K562 (cell line): ENCODE results near the gene ENDOD1. TPM values are rescaled to one million over a fixed set of nuclear protein-coding genes. Genes with fewer than 3 reads are reported as not detected.

Source experiments
- CCNT2 ChIP-seq: IDR thresholded peaks from 2 replicates; pipeline ENCODE4 v1.6.1; 2011; ENCODE audit warnings: borderline replicate concordance, low read depth, mild to moderate bottlenecking, moderate library complexity, mixed read lengths, low read length; ENCODE audit not compliant: insufficient read length; ENCODE audit errors: extremely low read depth
- DIDO1 ChIP-seq: fragments of 450-650 bp; IDR thresholded peaks from 2 replicates; pipeline ENCODE4 v1.6.1; 2016; ENCODE audit warnings: low read depth, missing biosample characterization, missing genetic modification characterization
- EGR1 ChIP-seq: fragments of 450-650 bp; conservative IDR thresholded peaks from 2 replicates; pipeline ENCODE4 v1.6.1; 2017; ENCODE audit warnings: mild to moderate bottlenecking
- ELF1 ChIP-seq: fragments of 200-800 bp; sonication (Bioruptor generic); IDR thresholded peaks from 2 replicates; pipeline ENCODE4 v1.6.1; 2016; ENCODE audit warnings: missing genetic modification characterization, missing compliant biosample characterization
- EP400 ChIP-seq: fragments of 450-650 bp; IDR thresholded peaks from 2 replicates; pipeline ENCODE4 v1.6.1; 2017; ENCODE audit warnings: antibody characterized with exemption, mild to moderate bottlenecking, moderate library complexity
- HINFP ChIP-seq: fragments of 450-650 bp; conservative IDR thresholded peaks from 2 replicates; pipeline ENCODE4 v1.6.1; 2016; ENCODE audit warnings: missing genetic modification characterization, low read depth, mild to moderate bottlenecking, control low read depth, missing compliant biosample characterization
- KAT7 ChIP-seq: sonication (generic); formaldehyde crosslinking; IDR thresholded peaks from 2 replicates; pipeline ENCODE4 v1.8.0; 2022; ENCODE audit warnings: missing genetic modification reagents, mild to moderate bottlenecking, borderline replicate concordance
- MECOM ChIP-seq: fragments of 250-450 bp; sonication (Bioruptor Pico); IDR thresholded peaks from 2 replicates; pipeline ENCODE4 v1.8.0; 2022; ENCODE audit warnings: inconsistent platforms
- MIER1 ChIP-seq: fragments of 450-650 bp; IDR thresholded peaks from 2 replicates; pipeline ENCODE4 v1.6.1; 2016; ENCODE audit warnings: antibody characterized with exemption, mild to moderate bottlenecking, low read depth
- MTA2 ChIP-seq: fragments of 450-650 bp; IDR thresholded peaks from 2 replicates; pipeline ENCODE4 v1.6.1; 2016; ENCODE audit warnings: low read depth
- NKRF ChIP-seq: fragments of 450-650 bp; IDR thresholded peaks from 2 replicates; pipeline ENCODE4 v1.6.1; 2016; ENCODE audit warnings: borderline replicate concordance
- PCBP1 ChIP-seq: fragments of 200-400 bp; formaldehyde crosslinking; IDR thresholded peaks from 2 replicates; pipeline ENCODE4 v1.6.1; 2018; ENCODE audit warnings: mild to moderate bottlenecking, low read depth, low read length; ENCODE audit not compliant: poor library complexity, severe bottlenecking
- PCBP2 ChIP-seq: fragments of 200-400 bp; formaldehyde crosslinking; IDR thresholded peaks from 2 replicates; pipeline ENCODE4 v1.6.1; 2018; ENCODE audit warnings: low read length, low read depth, mild to moderate bottlenecking, moderate library complexity; ENCODE audit not compliant: poor library complexity, severe bottlenecking
- PRMT5 ChIP-seq: sonication (generic); formaldehyde crosslinking; IDR thresholded peaks from 2 replicates; pipeline ENCODE4 v1.5.0; 2020; ENCODE audit warnings: missing genetic modification reagents
- RB1 ChIP-seq: fragments of 450-650 bp; IDR thresholded peaks from 2 replicates; pipeline ENCODE4 v1.6.1; 2017; ENCODE audit warnings: low read depth, mild to moderate bottlenecking
- RBFOX2 ChIP-seq: fragments of 200-400 bp; formaldehyde crosslinking; IDR thresholded peaks from 2 replicates; pipeline ENCODE4 v1.6.1; 2017; ENCODE audit warnings: low read depth, mild to moderate bottlenecking, low read length, moderate library complexity
- RCOR1 ChIP-seq, 2 experiments: IDR thresholded peaks; 2 replicates each; pipeline ENCODE4 v1.6.1; 2012; ENCODE audit warnings: low read depth in 2 of 2, low read length in 2 of 2, borderline replicate concordance in 1 of 2, improper control_type of control experiment in 1 of 2
- SIN3A ChIP-seq, 2 experiments: fragments of 150-350 bp in 1 of 2; IDR thresholded peaks; 2 replicates each; pipeline ENCODE4 v1.6.1; 2011 to 2016; ENCODE audit warnings: borderline replicate concordance in 2 of 2, low read depth in 2 of 2, low read length in 2 of 2, mild to moderate bottlenecking in 2 of 2, moderate library complexity in 2 of 2; ENCODE audit not compliant: control insufficient read depth in 1 of 2
- SMARCA5 ChIP-seq: fragments of 450-650 bp; IDR thresholded peaks from 2 replicates; pipeline ENCODE4 v1.6.1; 2016
- SMARCC2 ChIP-seq: fragments of 450-650 bp; IDR thresholded peaks from 2 replicates; pipeline ENCODE4 v1.6.1; 2017; ENCODE audit warnings: antibody characterized with exemption, moderate library complexity, mild to moderate bottlenecking, low read depth
- STAT5B ChIP-seq: fragments of 250-450 bp; sonication (Bioruptor Pico); IDR thresholded peaks from 2 replicates; pipeline ENCODE4 v1.8.0; 2021; ENCODE audit warnings: mild to moderate bottlenecking, inconsistent platforms
- ZKSCAN8 ChIP-seq: fragments of 200-800 bp; sonication (Bioruptor generic); IDR thresholded peaks from 2 replicates; pipeline ENCODE4 v1.6.1; 2016; ENCODE audit warnings: missing genetic modification characterization, missing compliant biosample characterization
- ZNF778 ChIP-seq: fragments of 450-650 bp; formaldehyde crosslinking; IDR thresholded peaks from 2 replicates; pipeline ENCODE4 v1.4.0; 2020; ENCODE audit warnings: mild to moderate bottlenecking, moderate library complexity
- polyA plus RNA-seq, 8 experiments: library from polyadenylated mRNA; depleted of rRNA in 4 of 8; stranded (reverse) in 5 of 8; unstranded in 3 of 8; fragments of >200 nt; fragmentation: Nextera tagmentation in 2 of 8; fragmentation: Illumina TruSeq in 1 of 8; extraction: Ambion mirVana in 2 of 8; extraction: Trizol in 1 of 8; gene quantifications; 2 replicates each; pipeline versions ENCODE4 v1.2.1 to v1.2.3, GENCODE V29; 2011 to 2014; ENCODE audit warnings: inconsistent platforms in 1 of 8, missing spikeins in 1 of 8
- total RNA-seq, 7 experiments: library from RNA; depleted of rRNA in 6 of 7; stranded (reverse); fragments of >200 nt in 6 of 7; fragmentation: Illumina TruSeq in 2 of 7; extraction: Trizol in 2 of 7; gene quantifications; 2 replicates each; pipeline versions ENCODE4 v1.2.1 to v1.2.3, GENCODE V29; 2011 to 2021; ENCODE audit warnings: low replicate concordance in 1 of 7
- TF ChIP-seq, protein P1 (sequence below): sonication (generic); formaldehyde crosslinking; IDR thresholded peaks from 2 replicates; pipeline ENCODE4 v1.8.0; 2022; ENCODE audit warnings: mild to moderate bottlenecking, missing genetic modification reagents

Gene ENDOD1
- total and polyA plus RNA-seq, 9 of the 15 experiments (the other 6 are each of a cell fraction or from before 2014, with no cell fraction given): 4.2 to 11.8 (median 9.3) TPM

- TF ChIP-seq NKRF (no peak), CCNT2 (no peak), RBFOX2 (no peak), SMARCC2 (0 out of 2 replicates have a peak, but pooled peaks have one; percentile 56), HINFP (tag) (no peak), PCBP1 (no peak), ELF1 (tag) (0 out of 2 replicates have a peak, but pooled peaks have one; percentile 26), RB1 (no peak), SIN3A (IDR thresholded peaks at IDR 0.05; ENCODE audit: borderline replicate concordance in 2 of 2, control insufficient read depth in 1 of 2, low read depth in 2 of 2, low read length in 2 of 2) (no peak), STAT5B (CRISPR knock-in tag) (no peak), MTA2 (no peak; the same call in none of the 2 replicates), DIDO1 (tag) (no peak), EGR1 (peak; percentile 26; the same call in 1 of the 2 replicates), ZKSCAN8 (CRISPR knock-in tag) (no peak), KAT7 (CRISPR knock-in tag) (no peak), SMARCA5 (no peak), EP400 (no peak), RCOR1 (IDR thresholded peaks at IDR 0.05; ENCODE audit: borderline replicate concordance in 1 of 2, low read depth in 2 of 2, low read length in 2 of 2) (peak in 1 of 2 experiments; percentile 88; a peak in 2 of 4 replicates), MECOM (CRISPR knock-in tag) (no peak), PCBP2 (no peak), MIER1 (no peak), ZNF778 (CRISPR knock-in tag) (no peak), PRMT5 (CRISPR knock-in tag) (no peak)
- TF ChIP-seq, protein P1, sequence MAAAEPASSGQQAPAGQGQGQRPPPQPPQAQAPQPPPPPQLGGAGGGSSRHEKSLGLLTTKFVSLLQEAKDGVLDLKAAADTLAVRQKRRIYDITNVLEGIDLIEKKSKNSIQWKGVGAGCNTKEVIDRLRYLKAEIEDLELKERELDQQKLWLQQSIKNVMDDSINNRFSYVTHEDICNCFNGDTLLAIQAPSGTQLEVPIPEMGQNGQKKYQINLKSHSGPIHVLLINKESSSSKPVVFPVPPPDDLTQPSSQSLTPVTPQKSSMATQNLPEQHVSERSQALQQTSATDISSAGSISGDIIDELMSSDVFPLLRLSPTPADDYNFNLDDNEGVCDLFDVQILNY: no peak
Measured at GRCh38 chr11:95144313-95145235, 54.9 kb downstream of the ENDOD1 start (continued).
